KMS-11 (cell line): ENCODE results near the gene NAPEPLD.
"Not testable (repeated sequence)": the region's sequence is repeated elsewhere in the genome, so short reads cannot be mapped to it uniquely, and the experiment has no call there.

Experiments used
- H2AFZ ChIP-seq: fragments of 200-600 bp; sonication (generic); 2 replicates; pipeline ENCODE4 v1.6.1; 2016; ENCODE audit warnings: antibody characterized with exemption, mixed run types, low read depth
- H3K27ac ChIP-seq: fragments of 200-600 bp; sonication (generic); 2 replicates; pipeline ENCODE4 v1.6.1; 2016; ENCODE audit warnings: mild to moderate bottlenecking, mixed run types
- H3K27me3 ChIP-seq: fragments of 200-600 bp; sonication (generic); 2 replicates; pipeline ENCODE4 v1.6.1; 2017; ENCODE audit warnings: mild to moderate bottlenecking, low read depth, mixed run types, moderate library complexity; ENCODE audit not compliant: insufficient read depth
- H3K36me3 ChIP-seq: fragments of 200-600 bp; sonication (generic); 2 replicates; pipeline ENCODE4 v1.6.1; 2017; ENCODE audit warnings: mild to moderate bottlenecking, mixed run types; ENCODE audit not compliant: insufficient read depth
- H3K4me1 ChIP-seq: fragments of 200-600 bp; sonication (generic); 2 replicates; pipeline ENCODE4 v1.6.1; 2016; ENCODE audit warnings: mild to moderate bottlenecking, low read depth, mixed run types; ENCODE audit not compliant: poor library complexity, severe bottlenecking
- H3K4me2 ChIP-seq: fragments of 200-600 bp; sonication (generic); 2 replicates; pipeline ENCODE4 v1.7.0; 2016; ENCODE audit warnings: mild to moderate bottlenecking, mixed run types
- H3K4me3 ChIP-seq: fragments of 200-600 bp; sonication (generic); IDR thresholded peaks from 2 replicates; pipeline ENCODE4 v1.6.1; 2017; ENCODE audit warnings: low read depth, low read length, mixed read lengths; ENCODE audit not compliant: insufficient read depth
- H3K79me2 ChIP-seq: fragments of 200-600 bp; sonication (generic); 2 replicates; pipeline ENCODE4 v1.6.1; 2016; ENCODE audit warnings: low read depth, mixed run types; ENCODE audit not compliant: insufficient read depth
- H3K9ac ChIP-seq: fragments of 200-600 bp; sonication (generic); 2 replicates; pipeline ENCODE4 v1.6.1; 2016; ENCODE audit warnings: mild to moderate bottlenecking, mixed run types
- H4K20me1 ChIP-seq: fragments of 200-600 bp; sonication (generic); 2 replicates; pipeline ENCODE4 v1.6.1; 2016; ENCODE audit warnings: mild to moderate bottlenecking, mixed run types; ENCODE audit not compliant: insufficient read depth
- TF ChIP-seq, protein P1 (sequence below): fragments of 200-600 bp; sonication (generic); conservative IDR thresholded peaks from 2 replicates; pipeline ENCODE4 v1.6.1; 2017; ENCODE audit warnings: low read depth, mild to moderate bottlenecking, antibody characterized with exemption, low read length, moderate library complexity, mixed read lengths

NAPEPLD gene

DNA sequence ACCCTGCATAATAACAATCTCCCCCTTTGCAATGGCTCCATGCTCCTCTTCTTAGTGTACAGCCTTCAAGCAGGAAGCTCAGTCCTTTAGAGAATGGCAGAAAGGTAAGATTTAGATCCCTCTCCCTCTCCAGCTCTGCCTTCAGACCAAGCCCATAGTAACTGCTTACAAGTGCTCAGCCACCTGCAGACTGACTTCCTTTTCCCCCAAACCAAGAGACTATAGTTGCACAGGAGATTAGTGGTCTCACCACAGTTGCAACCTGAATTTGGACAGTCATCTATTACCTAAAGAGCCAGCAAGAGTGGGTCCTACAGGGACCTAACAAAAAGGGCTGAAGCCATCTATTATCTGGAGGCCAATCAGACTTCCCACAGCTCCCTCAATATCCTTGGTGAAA lies 90.8 kb downstream of the NAPEPLD start:
- no peak overlapping the region for H3K9ac ChIP-seq
- H3K27ac ChIP-seq: no peak overlapping the region
- H3K79me2 ChIP-seq: no peaks in the 10 kb centered on the region
- no peak overlapping the region for H2AFZ ChIP-seq
- no peaks in the 10 kb centered on the region for H3K27me3 ChIP-seq
- no peak overlapping the region for H3K4me3 ChIP-seq
- no peak overlapping the region for H3K4me2 ChIP-seq
- H3K4me1 ChIP-seq: no peaks in the 10 kb centered on the region
- TF ChIP-seq, protein P1, sequence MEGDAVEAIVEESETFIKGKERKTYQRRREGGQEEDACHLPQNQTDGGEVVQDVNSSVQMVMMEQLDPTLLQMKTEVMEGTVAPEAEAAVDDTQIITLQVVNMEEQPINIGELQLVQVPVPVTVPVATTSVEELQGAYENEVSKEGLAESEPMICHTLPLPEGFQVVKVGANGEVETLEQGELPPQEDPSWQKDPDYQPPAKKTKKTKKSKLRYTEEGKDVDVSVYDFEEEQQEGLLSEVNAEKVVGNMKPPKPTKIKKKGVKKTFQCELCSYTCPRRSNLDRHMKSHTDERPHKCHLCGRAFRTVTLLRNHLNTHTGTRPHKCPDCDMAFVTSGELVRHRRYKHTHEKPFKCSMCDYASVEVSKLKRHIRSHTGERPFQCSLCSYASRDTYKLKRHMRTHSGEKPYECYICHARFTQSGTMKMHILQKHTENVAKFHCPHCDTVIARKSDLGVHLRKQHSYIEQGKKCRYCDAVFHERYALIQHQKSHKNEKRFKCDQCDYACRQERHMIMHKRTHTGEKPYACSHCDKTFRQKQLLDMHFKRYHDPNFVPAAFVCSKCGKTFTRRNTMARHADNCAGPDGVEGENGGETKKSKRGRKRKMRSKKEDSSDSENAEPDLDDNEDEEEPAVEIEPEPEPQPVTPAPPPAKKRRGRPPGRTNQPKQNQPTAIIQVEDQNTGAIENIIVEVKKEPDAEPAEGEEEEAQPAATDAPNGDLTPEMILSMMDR: no peak
- H4K20me1 ChIP-seq: no peaks in the 10 kb centered on the region
- no peaks in the 10 kb centered on the region for H3K36me3 ChIP-seq

DNA sequence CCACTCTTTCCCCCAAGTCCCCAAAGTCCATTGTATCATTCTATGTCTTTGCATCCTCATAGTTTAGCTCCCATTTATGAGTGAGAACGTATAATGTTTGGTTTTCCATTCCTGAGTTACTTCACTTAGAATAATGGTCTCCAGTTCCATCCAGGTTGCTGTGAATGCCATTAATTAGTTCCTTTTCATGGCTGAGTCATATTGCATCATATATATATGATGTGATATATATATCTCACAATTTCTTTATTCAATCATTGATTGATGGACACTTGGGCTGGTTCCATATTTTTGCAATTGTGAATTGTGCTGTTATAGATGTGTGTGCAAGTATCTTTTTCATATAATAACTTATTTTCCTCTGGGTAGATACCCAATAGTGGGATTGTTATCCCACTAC lies 92.9 kb downstream of the NAPEPLD start:
- H3K36me3 ChIP-seq, H3K4me2 ChIP-seq, H4K20me1 ChIP-seq, H3K27ac ChIP-seq, H3K9ac ChIP-seq, H3K79me2 ChIP-seq, H3K27me3 ChIP-seq, H3K4me1 ChIP-seq, H2AFZ ChIP-seq, H3K4me3 ChIP-seq: not testable (repeated sequence)

DNA sequence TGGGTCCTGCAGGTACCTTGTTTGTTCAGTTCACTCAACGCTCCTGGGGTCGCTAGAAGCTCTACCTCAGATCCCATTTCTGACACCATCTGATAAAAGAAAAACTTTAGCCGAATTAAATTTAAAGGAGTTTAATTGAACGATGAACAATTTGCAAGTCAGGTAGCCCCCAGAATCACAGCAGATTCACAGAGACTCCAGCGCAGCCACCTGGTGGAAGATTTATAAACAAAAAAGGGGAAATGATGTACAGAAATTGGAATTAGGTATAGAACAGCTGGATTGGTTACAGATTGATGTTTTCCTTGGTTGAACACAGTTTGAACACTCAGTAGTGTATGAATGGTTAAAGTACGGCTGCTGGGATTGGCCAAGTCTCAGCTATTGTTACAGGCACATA lies 97.4 kb downstream of the NAPEPLD start:
- Histone ChIP-seq H3K27me3 (no peaks in the 10 kb centered on the region), H3K36me3 (no peaks in the 10 kb centered on the region), H3K4me2 (no peak overlapping the region), H2AFZ (no peak overlapping the region), H3K27ac (no peak overlapping the region), H3K4me1 (no peaks in the 10 kb centered on the region), H3K9ac (no peak overlapping the region), H3K4me3 (no peak overlapping the region), H4K20me1 (no peaks in the 10 kb centered on the region), H3K79me2 (no peaks in the 10 kb centered on the region)
- TF ChIP-seq, protein P1: no peak
